WTC11 (cell line): ENCODE measurements around the gene PCNX3. TPM values are rescaled to one million over a fixed set of nuclear protein-coding genes. Genes with fewer than 3 reads are reported as not detected.

Experiments used
- ATAC-seq: fragments of 200-7000 bp; cut with Tn5 transposase; 2 replicates; pipeline ENCODE4 v1.10.0; 2021; ENCODE audit warnings: mild to moderate bottlenecking, moderate library complexity
- CTCF ChIA-PET: fragments of 300-600 bp; sonication (Branson Sonifier 250); formaldehyde crosslinking; loops from one replicate; lab custom pipeline; 2021; ENCODE audit warnings: antibody characterized with exemption; lab: Charles Lee
- POLR2A ChIA-PET: fragments of 350-600 bp; sonication (Branson Sonifier 250); formaldehyde crosslinking; loops from one replicate; lab custom pipeline; 2021; ENCODE audit warnings: antibody characterized with exemption; lab: Charles Lee
- DNase-seq: peaks from one replicate; pipeline ENCODE4 v3.0.0; 2021; ENCODE audit warnings: low spot score
- H3K27ac Mint-ChIP-seq: 2 replicates; pipeline ENCODE4 v1.8.0; 2021; ENCODE audit warnings: mixed read lengths
- H3K27me3 Mint-ChIP-seq: 2 replicates; pipeline ENCODE4 v1.8.0; 2021; ENCODE audit warnings: low read depth, mild to moderate bottlenecking, moderate library complexity, mixed read lengths
- H3K36me3 Mint-ChIP-seq: 2 replicates; pipeline ENCODE4 v1.8.0; 2021; ENCODE audit warnings: mixed read lengths
- H3K4me1 Mint-ChIP-seq: 2 replicates; pipeline ENCODE4 v1.8.0; 2022; ENCODE audit warnings: mixed read lengths
- H3K4me3 Mint-ChIP-seq: 2 replicates; pipeline ENCODE4 v1.8.0; 2021; ENCODE audit warnings: mild to moderate bottlenecking, moderate library complexity, mixed read lengths
- H3K9me3 Mint-ChIP-seq: 2 replicates; pipeline ENCODE4 v1.8.0; 2021; ENCODE audit warnings: mixed read lengths
- AR ChIP-seq: fragments of 250-450 bp; sonication (Bioruptor Pico); IDR thresholded peaks from 2 replicates; pipeline ENCODE4 v1.9.0; 2021; ENCODE audit warnings: mild to moderate bottlenecking
- CTCF ChIP-seq: fragments of 200-600 bp; IDR thresholded peaks from 2 replicates; pipeline ENCODE4 v1.8.0; 2022; ENCODE audit warnings: antibody characterized with exemption
- ETV6 ChIP-seq: sonication (generic); formaldehyde crosslinking; IDR thresholded peaks from 2 replicates; pipeline ENCODE4 v1.8.1; 2022; ENCODE audit warnings: mild to moderate bottlenecking, missing genetic modification reagents
- FOXP4 ChIP-seq: sonication (generic); formaldehyde crosslinking; IDR thresholded peaks from 2 replicates; pipeline ENCODE4 v1.8.0; 2022; ENCODE audit warnings: mild to moderate bottlenecking, missing genetic modification reagents
- JAZF1 ChIP-seq: fragments of 250-450 bp; sonication (Bioruptor Pico); IDR thresholded peaks from 2 replicates; pipeline ENCODE4 v1.9.0; 2021; ENCODE audit warnings: moderate library complexity, mild to moderate bottlenecking, inconsistent platforms
- KAT7 ChIP-seq: sonication (generic); formaldehyde crosslinking; IDR thresholded peaks from 2 replicates; pipeline ENCODE4 v1.8.1; 2023; ENCODE audit warnings: missing genetic modification reagents, mild to moderate bottlenecking, borderline replicate concordance
- NFYB ChIP-seq: sonication (generic); formaldehyde crosslinking; conservative IDR thresholded peaks from 2 replicates; pipeline ENCODE4 v1.8.0; 2022; ENCODE audit warnings: low read depth, missing genetic modification reagents
- NR3C1 ChIP-seq: sonication (generic); formaldehyde crosslinking; conservative IDR thresholded peaks from 2 replicates; pipeline ENCODE4 v1.8.1; 2023; ENCODE audit warnings: low read depth, mild to moderate bottlenecking, missing genetic modification reagents
- RELA ChIP-seq: sonication (generic); formaldehyde crosslinking; IDR thresholded peaks from 2 replicates; pipeline ENCODE4 v1.8.1; 2022; ENCODE audit warnings: missing genetic modification reagents, mild to moderate bottlenecking, borderline replicate concordance
- RORB ChIP-seq: fragments of 250-450 bp; sonication (Bioruptor Pico); IDR thresholded peaks from 2 replicates; pipeline ENCODE4 v1.9.0; 2021; ENCODE audit warnings: mild to moderate bottlenecking
- TEAD4 ChIP-seq: sonication (generic); formaldehyde crosslinking; IDR thresholded peaks from 2 replicates; pipeline ENCODE4 v1.8.0; 2022; ENCODE audit warnings: mild to moderate bottlenecking, missing genetic modification reagents
- ZBTB43 ChIP-seq: sonication (generic); formaldehyde crosslinking; IDR thresholded peaks from 2 replicates; pipeline ENCODE4 v1.8.1; 2023; ENCODE audit warnings: mild to moderate bottlenecking, missing genetic modification reagents
- ZNF121 ChIP-seq: sonication (generic); formaldehyde crosslinking; IDR thresholded peaks from 2 replicates; pipeline ENCODE4 v1.8.0; 2023; ENCODE audit warnings: missing genetic modification reagents
- ZNF263 ChIP-seq: sonication (generic); formaldehyde crosslinking; IDR thresholded peaks from 2 replicates; pipeline ENCODE4 v1.8.1; 2022; ENCODE audit warnings: low read depth, mild to moderate bottlenecking, moderate library complexity, missing genetic modification reagents
- total RNA-seq: library from RNA; stranded (reverse); gene quantifications from 3 replicates; pipeline ENCODE4 v1.2.3, GENCODE V29; 2021
- TF ChIP-seq, protein P1 (sequence below): sonication (generic); formaldehyde crosslinking; IDR thresholded peaks from 2 replicates; pipeline ENCODE4 v1.8.1; 2022; ENCODE audit warnings: missing genetic modification reagents, borderline replicate concordance

Gene PCNX3
- total RNA-seq, 1 experiment from 2014 or later, result 51.6 TPM

DNA sequence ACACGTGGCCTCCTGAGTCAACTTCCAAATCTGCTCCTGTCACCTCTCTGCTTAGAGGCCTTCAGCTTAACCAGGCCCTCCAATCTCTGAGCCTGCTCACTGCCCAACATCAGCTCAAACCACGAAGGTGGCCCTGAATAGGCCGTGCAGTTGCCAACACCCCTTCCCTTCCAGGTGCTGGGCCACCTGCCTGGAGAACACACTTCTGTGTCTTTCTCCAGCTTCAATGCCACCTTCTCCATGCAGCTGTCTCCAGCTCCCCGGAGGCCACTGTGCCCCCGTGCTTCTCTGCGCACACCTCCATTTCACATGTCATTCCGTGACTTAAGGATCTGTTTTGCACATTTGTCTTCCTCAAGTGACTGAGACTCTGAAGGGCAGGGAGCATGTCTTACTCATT lies 41.9 kb downstream of the PCNX3 start (continued):
- TF ChIP-seq, protein P1, sequence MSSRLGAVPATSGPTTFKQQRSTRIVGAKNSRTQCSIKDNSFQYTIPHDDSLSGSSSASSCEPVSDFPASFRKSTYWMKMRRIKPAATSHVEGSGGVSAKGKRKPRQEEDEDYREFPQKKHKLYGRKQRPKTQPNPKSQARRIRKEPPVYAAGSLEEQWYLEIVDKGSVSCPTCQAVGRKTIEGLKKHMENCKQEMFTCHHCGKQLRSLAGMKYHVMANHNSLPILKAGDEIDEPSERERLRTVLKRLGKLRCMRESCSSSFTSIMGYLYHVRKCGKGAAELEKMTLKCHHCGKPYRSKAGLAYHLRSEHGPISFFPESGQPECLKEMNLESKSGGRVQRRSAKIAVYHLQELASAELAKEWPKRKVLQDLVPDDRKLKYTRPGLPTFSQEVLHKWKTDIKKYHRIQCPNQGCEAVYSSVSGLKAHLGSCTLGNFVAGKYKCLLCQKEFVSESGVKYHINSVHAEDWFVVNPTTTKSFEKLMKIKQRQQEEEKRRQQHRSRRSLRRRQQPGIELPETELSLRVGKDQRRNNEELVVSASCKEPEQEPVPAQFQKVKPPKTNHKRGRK, result no peak
- TF ChIP-seq KAT7 (CRISPR knock-in tag) (no peak), JAZF1 (CRISPR knock-in tag) (no peak), AR (CRISPR knock-in tag) (no peak), CTCF (no peak), NFYB (no peak), FOXP4 (CRISPR knock-in tag) (no peak), ZBTB43 (no peak)

GRCh38 chr11:65658174-65659021 lies 42.8 kb downstream of the PCNX3 start:
- TF ChIP-seq RORB (CRISPR knock-in tag) (no peak), TEAD4 (no peak), RELA (no peak), ETV6 (CRISPR knock-in tag) (no peak), ZNF263 (CRISPR knock-in tag) (no peak), ZNF121 (CRISPR knock-in tag) (no peak), NR3C1 (CRISPR knock-in tag) (no peak)
- Mint-ChIP-seq H3K27ac (no peak overlapping the region), H3K9me3 (no peaks in the 10 kb centered on the region), H3K27me3 (no peaks in the 10 kb centered on the region), H3K4me1 (peaks cover 3% of the 10 kb centered on the region), H3K4me3 (no peak overlapping the region), H3K36me3 (peaks cover 59% of the 10 kb centered on the region)
- CTCF ChIA-PET, result interaction anchor here (0.8 to 1.9 kb wide), 3 partner anchors 21 to 233 kb away, joined by 3 to 4 read pairs (median 3); partner anchors contain the start of gene SIPA1
- DNase-seq (no peak), ATAC-seq (no peak)
- POLR2A ChIA-PET, result no interaction called here
